Measurements from ENCODE around the gene HOXC9.

The HOXC9 gene

GRCh38 chr12:54005531-54005852, 5.5 kb downstream of the HOXC9 start:
- intact Hi-C loops (cut with DNase I; ENCODE audit: low total_unique reads), result loop anchor here (5.0 kb wide), 1 partner anchor 187 kb away; no protein-coding TSS in a partner anchor
- Histone ChIP-seq H3K4me1 (peaks cover 0 to 89% (median 65%) of the 10 kb centered on the region in 4 donors), H3K9me3 (no peaks in the 10 kb centered on the region), H3K27ac (peak overlapping the region; percentile 66 to 93), H3K4me3 (peak overlapping the region; percentile 37 to 64), H3K36me3 (no peaks in the 10 kb centered on the region), H3K27me3 (no peaks in the 10 kb centered on the region)
- no peak for TF ChIP-seq CTCF (IDR thresholded peaks at IDR 0.05)
- no peak for DNase-seq

- intact Hi-C loops (cut with DNase I; ENCODE audit: low total_unique reads), result loop anchor here (5.0 kb wide), 1 partner anchor 186 kb away; no protein-coding TSS in a partner anchor
- peak overlapping the region; percentile 37 to 64 for H3K4me3 ChIP-seq
- H3K27me3 ChIP-seq, result no peaks in the 10 kb centered on the region
- H3K36me3 ChIP-seq, result no peaks in the 10 kb centered on the region
- peak; percentile 90 to 98 for TF ChIP-seq CTCF (IDR thresholded peaks at IDR 0.05)
- no peaks in the 10 kb centered on the region for H3K9me3 ChIP-seq
- H3K4me1 ChIP-seq, result peaks cover 0 to 89% (median 62%) of the 10 kb centered on the region in 4 donors
- DNase-seq, result peak; percentile 91
- H3K27ac ChIP-seq, result peak overlapping the region; percentile 66 to 93
Observed at GRCh38 chr12:54005853-54006558, 6.0 kb downstream of the HOXC9 start.

- Histone ChIP-seq H3K9me3 (no peaks in the 10 kb centered on the region), H3K27ac (peak overlapping the region; percentile 66 to 93), H3K27me3 (no peaks in the 10 kb centered on the region), H3K4me3 (peak overlapping the region; percentile 37 to 64), H3K4me1 (peaks cover 0 to 85% (median 57%) of the 10 kb centered on the region in 4 donors), H3K36me3 (no peaks in the 10 kb centered on the region)
- DNase-seq, result no peak
- TF ChIP-seq CTCF (IDR thresholded peaks at IDR 0.05), result no peak
- intact Hi-C loops (cut with DNase I; ENCODE audit: low total_unique reads), result loop anchor here (5.0 kb wide), 1 partner anchor 186 kb away; no protein-coding TSS in a partner anchor
Observed at GRCh38 chr12:54006559-54007220, 6.7 kb downstream of the HOXC9 start.

- Histone ChIP-seq H3K36me3 (no peaks in the 10 kb centered on the region), H3K4me3 (peak overlapping the region in 1 of 2 donors; percentile 64), H3K27ac (peak overlapping the region in 1 of 2 donors; percentile 98), H3K27me3 (no peaks in the 10 kb centered on the region), H3K9me3 (no peaks in the 10 kb centered on the region), H3K4me1 (peaks cover 0 to 83% (median 56%) of the 10 kb centered on the region in 4 donors)
- TF ChIP-seq CTCF (IDR thresholded peaks at IDR 0.05), result no peak
- intact Hi-C loops (cut with DNase I; ENCODE audit: low total_unique reads), result loop anchor here (5.0 kb wide), 1 partner anchor 185 kb away; no protein-coding TSS in a partner anchor
- DNase-seq, result no peak
Observed at GRCh38 chr12:54007538-54008259, 7.7 kb downstream of the HOXC9 start.

GRCh38 chr12:54008260-54008552, 8.2 kb downstream of the HOXC9 start:
- H3K36me3 ChIP-seq, result no peaks in the 10 kb centered on the region
- H3K9me3 ChIP-seq, result no peaks in the 10 kb centered on the region
- H3K4me3 ChIP-seq, result peak overlapping the region; percentile 59 to 64
- TF ChIP-seq CTCF (IDR thresholded peaks at IDR 0.05), result no peak
- H3K27me3 ChIP-seq, result no peaks in the 10 kb centered on the region
- peak overlapping the region; percentile 80 to 98 for H3K27ac ChIP-seq
- no peak for DNase-seq
- intact Hi-C loops (cut with DNase I; ENCODE audit: low total_unique reads), result loop anchor here (5.0 kb wide), 1 partner anchor 184 kb away; no protein-coding TSS in a partner anchor
- H3K4me1 ChIP-seq, result peaks cover 0 to 83% (median 59%) of the 10 kb centered on the region in 4 donors

All from tibial artery (tissue), 4 donors.